Esophagus muscularis mucosa (tissue), 4 donors: ENCODE results near the gene DNPH1.

Experiments
- EP300 ChIP-seq: sonication (generic); formaldehyde crosslinking; IDR thresholded peaks from one replicate; pipeline ENCODE4 v1.6.1; 2017; ENCODE audit warnings: antibody characterized with exemption
- POLR2A ChIP-seq: fragments of 450-650 bp; IDR thresholded peaks from one replicate; pipeline ENCODE4 v1.6.1; 2017; ENCODE audit warnings: antibody characterized with exemption, moderate library complexity, mild to moderate bottlenecking, low read depth
- TF ChIP-seq, protein P1 (sequence below), 3 experiments: fragments of 200-600 bp in 2 of 3; fragments of 450-650 bp in 1 of 3; sonication (generic) in 2 of 3; IDR thresholded peaks; one replicate each; pipeline ENCODE4 v1.5.1; 2017 to 2019; ENCODE audit warnings: antibody characterized with exemption in 3 of 3, mild to moderate bottlenecking in 2 of 3, moderate library complexity in 1 of 3

DNA sequence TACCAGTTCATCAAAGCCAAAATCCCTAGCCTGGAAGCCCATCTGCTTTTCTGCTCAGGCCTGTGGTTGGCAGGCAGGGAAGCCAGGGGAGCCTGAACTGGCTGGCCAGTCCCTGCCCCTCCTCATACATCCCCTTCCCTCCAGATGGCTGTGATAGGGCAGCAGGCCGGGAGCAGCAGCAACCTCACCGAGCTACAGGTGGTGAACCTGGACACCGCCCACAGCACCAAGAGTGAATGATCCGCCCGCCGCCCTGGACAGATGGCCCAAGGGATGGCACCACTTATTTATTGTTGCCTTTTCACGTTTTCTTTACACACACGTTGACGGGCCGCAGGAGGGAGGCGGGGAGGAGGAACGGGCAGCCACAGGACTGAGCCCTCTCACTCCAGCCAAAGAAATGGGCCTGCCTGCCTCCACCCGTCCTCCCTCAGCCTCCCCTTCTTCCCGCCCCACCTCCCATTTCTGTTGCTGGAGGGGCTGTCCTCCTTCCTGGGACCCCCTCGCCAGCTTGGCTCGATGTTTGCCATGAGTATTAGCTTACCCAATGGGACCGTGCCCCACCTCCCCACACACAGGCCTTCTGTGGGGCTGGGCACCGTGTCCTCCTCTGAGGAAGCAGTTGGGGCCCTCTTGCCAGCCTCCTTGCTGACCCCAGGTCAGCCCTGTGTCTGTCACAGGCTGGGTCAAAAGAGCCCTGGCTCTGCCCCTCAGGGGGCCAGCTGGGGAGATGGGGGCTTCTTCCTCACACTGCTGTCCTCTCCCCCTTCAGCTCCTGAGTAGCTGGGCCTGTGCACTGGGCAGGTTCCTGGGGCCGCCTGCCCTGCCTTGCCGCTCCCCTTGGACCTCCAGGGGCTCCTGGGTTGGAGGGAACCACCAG, 50.1 kb downstream of the DNPH1 start:
- TF ChIP-seq POLR2A = no peak
- TF ChIP-seq, protein P1, sequence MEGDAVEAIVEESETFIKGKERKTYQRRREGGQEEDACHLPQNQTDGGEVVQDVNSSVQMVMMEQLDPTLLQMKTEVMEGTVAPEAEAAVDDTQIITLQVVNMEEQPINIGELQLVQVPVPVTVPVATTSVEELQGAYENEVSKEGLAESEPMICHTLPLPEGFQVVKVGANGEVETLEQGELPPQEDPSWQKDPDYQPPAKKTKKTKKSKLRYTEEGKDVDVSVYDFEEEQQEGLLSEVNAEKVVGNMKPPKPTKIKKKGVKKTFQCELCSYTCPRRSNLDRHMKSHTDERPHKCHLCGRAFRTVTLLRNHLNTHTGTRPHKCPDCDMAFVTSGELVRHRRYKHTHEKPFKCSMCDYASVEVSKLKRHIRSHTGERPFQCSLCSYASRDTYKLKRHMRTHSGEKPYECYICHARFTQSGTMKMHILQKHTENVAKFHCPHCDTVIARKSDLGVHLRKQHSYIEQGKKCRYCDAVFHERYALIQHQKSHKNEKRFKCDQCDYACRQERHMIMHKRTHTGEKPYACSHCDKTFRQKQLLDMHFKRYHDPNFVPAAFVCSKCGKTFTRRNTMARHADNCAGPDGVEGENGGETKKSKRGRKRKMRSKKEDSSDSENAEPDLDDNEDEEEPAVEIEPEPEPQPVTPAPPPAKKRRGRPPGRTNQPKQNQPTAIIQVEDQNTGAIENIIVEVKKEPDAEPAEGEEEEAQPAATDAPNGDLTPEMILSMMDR (IDR thresholded peaks at IDR 0.05) = no peak
- no peak for TF ChIP-seq EP300
